ENCODE results near the gene SMARCAL1.

GRCh38 chr2:216463148-216463547 is 50.9 kb downstream of the SMARCAL1 start:
- no peak for TF ChIP-seq POLR2A (IDR thresholded peaks at IDR 0.05)
- TF ChIP-seq, protein P1, sequence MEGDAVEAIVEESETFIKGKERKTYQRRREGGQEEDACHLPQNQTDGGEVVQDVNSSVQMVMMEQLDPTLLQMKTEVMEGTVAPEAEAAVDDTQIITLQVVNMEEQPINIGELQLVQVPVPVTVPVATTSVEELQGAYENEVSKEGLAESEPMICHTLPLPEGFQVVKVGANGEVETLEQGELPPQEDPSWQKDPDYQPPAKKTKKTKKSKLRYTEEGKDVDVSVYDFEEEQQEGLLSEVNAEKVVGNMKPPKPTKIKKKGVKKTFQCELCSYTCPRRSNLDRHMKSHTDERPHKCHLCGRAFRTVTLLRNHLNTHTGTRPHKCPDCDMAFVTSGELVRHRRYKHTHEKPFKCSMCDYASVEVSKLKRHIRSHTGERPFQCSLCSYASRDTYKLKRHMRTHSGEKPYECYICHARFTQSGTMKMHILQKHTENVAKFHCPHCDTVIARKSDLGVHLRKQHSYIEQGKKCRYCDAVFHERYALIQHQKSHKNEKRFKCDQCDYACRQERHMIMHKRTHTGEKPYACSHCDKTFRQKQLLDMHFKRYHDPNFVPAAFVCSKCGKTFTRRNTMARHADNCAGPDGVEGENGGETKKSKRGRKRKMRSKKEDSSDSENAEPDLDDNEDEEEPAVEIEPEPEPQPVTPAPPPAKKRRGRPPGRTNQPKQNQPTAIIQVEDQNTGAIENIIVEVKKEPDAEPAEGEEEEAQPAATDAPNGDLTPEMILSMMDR (IDR thresholded peaks at IDR 0.05), result no peak
- no peak for TF ChIP-seq EP300 (IDR thresholded peaks at IDR 0.05)
- TF ChIP-seq POLR2AphosphoS5 (IDR thresholded peaks at IDR 0.05), result no peak
